MM.1S (cell line): Measurements from ENCODE around the gene NME3.
"Not testable (repeated sequence)": the region's sequence is repeated elsewhere in the genome, so short reads cannot be mapped to it uniquely, and the experiment has no call there.

Experiments
- DNase-seq: peaks from one replicate; pipeline ENCODE4 v3.0.0-alpha.2; 2015
- H2AFZ ChIP-seq: fragments of 300-600 bp; sonication (generic); 2 replicates; pipeline ENCODE4 v1.6.0; 2016; ENCODE audit warnings: antibody characterized with exemption, low read length
- H3F3A ChIP-seq: fragments of 300-600 bp; sonication (generic); 2 replicates; pipeline ENCODE4 v1.6.1; 2016; ENCODE audit warnings: mild to moderate bottlenecking, antibody characterized with exemption, low read length, moderate library complexity, mixed read lengths; ENCODE audit not compliant: insufficient read depth
- H3K27ac ChIP-seq: fragments of 300-600 bp; sonication (generic); 2 replicates; pipeline ENCODE4 v1.5.1; 2016; ENCODE audit warnings: mild to moderate bottlenecking, low read length
- H3K27me3 ChIP-seq: fragments of 300-600 bp; sonication (generic); replicated peaks from 2 replicates; pipeline ENCODE4 v1.6.0; 2016; ENCODE audit warnings: low read length; ENCODE audit not compliant: insufficient read depth
- H3K36me3 ChIP-seq: fragments of 300-600 bp; sonication (generic); replicated peaks from 2 replicates; pipeline ENCODE4 v1.6.1; 2016; ENCODE audit warnings: mild to moderate bottlenecking, low read length, mixed read lengths; ENCODE audit not compliant: insufficient read depth
- H3K4me1 ChIP-seq: fragments of 300-600 bp; sonication (generic); 2 replicates; pipeline ENCODE4 v1.6.1; 2016; ENCODE audit warnings: low read length, mixed read lengths
- H3K4me2 ChIP-seq: fragments of 300-600 bp; sonication (generic); 2 replicates; pipeline ENCODE4 v1.6.0; 2016; ENCODE audit warnings: low read depth, low read length
- H3K4me3 ChIP-seq: fragments of 300-600 bp; sonication (generic); 2 replicates; pipeline ENCODE4 v1.5.1; 2016; ENCODE audit warnings: low read length, mixed read lengths
- H3K79me2 ChIP-seq: fragments of 300-600 bp; sonication (generic); 2 replicates; pipeline ENCODE4 v1.6.1; 2016; ENCODE audit warnings: mixed run types, low read length, mixed read lengths
- H3K9ac ChIP-seq: fragments of 300-600 bp; sonication (generic); 2 replicates; pipeline ENCODE4 v1.6.1; 2016; ENCODE audit warnings: low read length, mixed read lengths
- H3K9me2 ChIP-seq: fragments of 300-600 bp; sonication (generic); replicated peaks from 2 replicates; pipeline ENCODE4 v1.6.1; 2016; ENCODE audit warnings: mild to moderate bottlenecking, low read length, mixed read lengths; ENCODE audit not compliant: insufficient read depth
- H3K9me3 ChIP-seq: fragments of 300-600 bp; sonication (generic); replicated peaks from 2 replicates; pipeline ENCODE4 v1.6.1; 2016; ENCODE audit warnings: mild to moderate bottlenecking, low read length, mixed read lengths; ENCODE audit not compliant: insufficient read depth
- H4K20me1 ChIP-seq: fragments of 300-600 bp; sonication (generic); 2 replicates; pipeline ENCODE4 v1.6.1; 2016; ENCODE audit warnings: mild to moderate bottlenecking, low read length, moderate library complexity, mixed read lengths; ENCODE audit not compliant: insufficient read depth
- EZH2 ChIP-seq: fragments of 300-600 bp; sonication (generic); optimal IDR thresholded peaks from 2 replicates; pipeline ENCODE3; 2017; ENCODE audit warnings: low read depth, mild to moderate bottlenecking, antibody characterized with exemption, low read length, mixed read lengths
- EZH2phosphoT487 ChIP-seq: fragments of 300-600 bp; sonication (generic); IDR thresholded peaks from 2 replicates; pipeline ENCODE4 v1.6.1; 2018; ENCODE audit warnings: antibody characterized with exemption, low read length
- TF ChIP-seq, protein P1 (sequence below): fragments of 300-600 bp; sonication (generic); IDR thresholded peaks from 2 replicates; pipeline ENCODE4 v1.5.1; 2016; ENCODE audit warnings: antibody characterized with exemption, low read length, mixed read lengths

The NME3 gene

GRCh38 chr16:1740234-1740633 is 31.1 kb downstream of the NME3 start:
- H3F3A ChIP-seq, result peaks cover 17% of the 10 kb centered on the region
- H3K9me2 ChIP-seq, result no peaks in the 10 kb centered on the region
- H4K20me1 ChIP-seq, result no peaks in the 10 kb centered on the region
- no peak for DNase-seq
- H3K4me2 ChIP-seq, result no peak overlapping the region
- H3K4me1 ChIP-seq, result no peaks in the 10 kb centered on the region
- no peak for TF ChIP-seq EZH2
- TF ChIP-seq EZH2phosphoT487, result no peak
- TF ChIP-seq, protein P1, sequence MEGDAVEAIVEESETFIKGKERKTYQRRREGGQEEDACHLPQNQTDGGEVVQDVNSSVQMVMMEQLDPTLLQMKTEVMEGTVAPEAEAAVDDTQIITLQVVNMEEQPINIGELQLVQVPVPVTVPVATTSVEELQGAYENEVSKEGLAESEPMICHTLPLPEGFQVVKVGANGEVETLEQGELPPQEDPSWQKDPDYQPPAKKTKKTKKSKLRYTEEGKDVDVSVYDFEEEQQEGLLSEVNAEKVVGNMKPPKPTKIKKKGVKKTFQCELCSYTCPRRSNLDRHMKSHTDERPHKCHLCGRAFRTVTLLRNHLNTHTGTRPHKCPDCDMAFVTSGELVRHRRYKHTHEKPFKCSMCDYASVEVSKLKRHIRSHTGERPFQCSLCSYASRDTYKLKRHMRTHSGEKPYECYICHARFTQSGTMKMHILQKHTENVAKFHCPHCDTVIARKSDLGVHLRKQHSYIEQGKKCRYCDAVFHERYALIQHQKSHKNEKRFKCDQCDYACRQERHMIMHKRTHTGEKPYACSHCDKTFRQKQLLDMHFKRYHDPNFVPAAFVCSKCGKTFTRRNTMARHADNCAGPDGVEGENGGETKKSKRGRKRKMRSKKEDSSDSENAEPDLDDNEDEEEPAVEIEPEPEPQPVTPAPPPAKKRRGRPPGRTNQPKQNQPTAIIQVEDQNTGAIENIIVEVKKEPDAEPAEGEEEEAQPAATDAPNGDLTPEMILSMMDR, result no peak
- no peak overlapping the region for H3K27ac ChIP-seq
- H3K79me2 ChIP-seq, result no peaks in the 10 kb centered on the region
- no peaks in the 10 kb centered on the region for H3K27me3 ChIP-seq
- H3K4me3 ChIP-seq, result no peak overlapping the region
- H3K9ac ChIP-seq, result no peak overlapping the region
- no peaks in the 10 kb centered on the region for H3K9me3 ChIP-seq
- no peaks in the 10 kb centered on the region for H3K36me3 ChIP-seq
- H2AFZ ChIP-seq, result no peak overlapping the region

DNA sequence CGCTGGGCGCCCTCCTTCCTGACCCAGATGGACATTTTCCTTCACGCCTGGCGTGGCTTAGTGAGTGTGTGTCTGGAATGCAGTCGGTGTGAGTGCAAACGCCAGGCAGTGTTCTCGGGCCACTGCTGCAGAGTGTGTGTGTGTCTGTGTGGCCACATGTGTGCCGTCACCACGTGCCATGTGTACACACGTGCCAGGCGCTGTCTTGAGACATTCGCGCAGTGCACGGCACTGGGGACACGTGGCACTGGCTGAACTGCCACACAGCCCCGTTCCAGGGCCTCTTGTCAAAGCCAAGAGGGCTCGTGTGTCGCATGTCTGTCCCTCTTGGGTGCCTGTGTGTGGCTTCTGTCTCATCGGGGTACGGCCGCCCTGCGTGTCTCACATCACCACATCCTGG is 36.5 kb downstream of the NME3 start:
- no peaks in the 10 kb centered on the region for H3K27me3 ChIP-seq
- no peaks in the 10 kb centered on the region for H3K4me1 ChIP-seq
- H2AFZ ChIP-seq, result no peak overlapping the region
- DNase-seq, result no peak
- no peaks in the 10 kb centered on the region for H4K20me1 ChIP-seq
- H3K79me2 ChIP-seq, result no peaks in the 10 kb centered on the region
- H3K9me2 ChIP-seq, result no peaks in the 10 kb centered on the region
- no peak overlapping the region for H3K9ac ChIP-seq
- peaks cover 17% of the 10 kb centered on the region for H3F3A ChIP-seq
- no peak overlapping the region for H3K4me3 ChIP-seq
- no peak overlapping the region for H3K4me2 ChIP-seq
- no peaks in the 10 kb centered on the region; the same call in 1 of the 2 replicates for H3K36me3 ChIP-seq
- TF ChIP-seq EZH2phosphoT487, result no peak
- no peak for TF ChIP-seq EZH2
- TF ChIP-seq, protein P1, result no peak
- H3K27ac ChIP-seq, result no peak overlapping the region
- no peaks in the 10 kb centered on the region for H3K9me3 ChIP-seq

DNA sequence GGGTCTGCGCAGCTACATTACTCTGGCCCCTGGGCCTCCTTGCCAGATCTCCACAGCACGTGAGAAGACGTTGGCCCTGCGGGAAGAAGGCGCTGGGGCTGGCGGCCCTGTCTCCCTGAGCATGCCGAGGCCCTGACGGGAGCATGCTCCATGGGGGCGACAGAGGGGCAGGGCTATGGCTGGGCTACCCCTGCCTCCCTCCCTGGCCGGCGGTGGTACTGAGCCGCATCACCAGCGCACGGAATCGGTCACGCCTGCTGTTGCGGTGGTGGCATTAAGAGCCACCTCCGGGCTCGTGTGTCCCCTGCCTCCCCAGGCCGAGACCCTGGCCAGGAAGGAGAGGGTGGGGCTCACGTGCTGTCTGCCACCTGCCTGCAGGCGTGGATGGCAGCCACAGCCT is 37.2 kb downstream of the NME3 start:
- no peaks in the 10 kb centered on the region for H3K9me3 ChIP-seq
- H3K9ac ChIP-seq, result no peak overlapping the region
- no peak overlapping the region for H3K27ac ChIP-seq
- no peaks in the 10 kb centered on the region for H3K9me2 ChIP-seq
- TF ChIP-seq EZH2 (no peak), EZH2phosphoT487 (no peak)
- TF ChIP-seq, protein P1, result no peak
- no peaks in the 10 kb centered on the region for H4K20me1 ChIP-seq
- no peak overlapping the region for H3K4me3 ChIP-seq
- peaks cover 14% of the 10 kb centered on the region for H3F3A ChIP-seq
- H2AFZ ChIP-seq, result no peak overlapping the region
- H3K79me2 ChIP-seq, result no peaks in the 10 kb centered on the region
- H3K27me3 ChIP-seq, result no peaks in the 10 kb centered on the region
- H3K36me3 ChIP-seq, result no peaks in the 10 kb centered on the region; the same call in 1 of the 2 replicates
- no peak for DNase-seq
- H3K4me2 ChIP-seq, result no peak overlapping the region
- no peaks in the 10 kb centered on the region for H3K4me1 ChIP-seq

GRCh38 chr16:1732551-1732987 is 38.8 kb downstream of the NME3 start:
- H3K4me2 ChIP-seq, H3K9ac ChIP-seq, H3K27me3 ChIP-seq, H3K4me3 ChIP-seq, H3K9me2 ChIP-seq, H3K79me2 ChIP-seq, H3F3A ChIP-seq, H4K20me1 ChIP-seq, H2AFZ ChIP-seq, H3K36me3 ChIP-seq, H3K9me3 ChIP-seq, H3K4me1 ChIP-seq, H3K27ac ChIP-seq, DNase-seq: not testable (repeated sequence)
